ENCODE measurements around the gene KRTAP17-1.

- TF ChIP-seq CTCF (IDR thresholded peaks at IDR 0.05) (no peak), POLR2A (IDR thresholded peaks at IDR 0.05) (no peak)
These were observed 4.4 kb downstream of the KRTAP17-1 start for GRCh38 chr17:41311111-41311510.

All from thyroid gland (tissue), 4 donors.